Measurements from ENCODE around the gene PPIL6. TPM values are rescaled to one million over a fixed set of nuclear protein-coding genes. Genes with fewer than 3 reads are reported as not detected.

Gene PPIL6
- total and polyA plus RNA-seq, 2 experiments from 2014 or later = 2.6 to 2.9 TPM

- no peaks in the 10 kb centered on the region for H3K9me2 ChIP-seq (replicated peaks; ENCODE audit: insufficient read depth)
- no peaks in the 10 kb centered on the region for H3K36me3 ChIP-seq (replicated peaks; ENCODE audit: insufficient read depth, low read depth)
- peaks cover 1% of the 10 kb centered on the region for H3K4me1 ChIP-seq (ENCODE audit: insufficient read depth)
- H3K4me3 ChIP-seq = no peak overlapping the region
- DNase-seq (ENCODE audit: low spot score) = no peak
- no peak overlapping the region for H3K4me2 ChIP-seq
- H4K20me1 ChIP-seq (ENCODE audit: insufficient read depth, poor library complexity, severe bottlenecking) = no peaks in the 10 kb centered on the region
- no peak overlapping the region for H2AFZ ChIP-seq
- no peaks in the 10 kb centered on the region for H3K27me3 ChIP-seq
- no peaks in the 10 kb centered on the region for H3K9me3 ChIP-seq (ENCODE audit: low read depth)
- no peaks in the 10 kb centered on the region for H3K79me2 ChIP-seq
- 92% methylated on average over 12 of the region's 12 CpGs for WGBS (ENCODE audit: low lambda C conversion rate, missing lambda C conversion rate)
- TF ChIP-seq CTCF (IDR thresholded peaks at IDR 0.05; ENCODE audit: poor library complexity) (no peak), EZH2phosphoT487 (IDR thresholded peaks at IDR 0.05; ENCODE audit: low read depth, severe bottlenecking, unreplicated experiment) (no peak), EZH2 (IDR thresholded peaks at IDR 0.05; ENCODE audit: borderline replicate concordance) (no peak)
- H3K27ac ChIP-seq = no peak overlapping the region
Measured at GRCh38 chr6:109396046-109396718, 44.2 kb downstream of the PPIL6 start.

GRCh38 chr6:109393886-109394281, 46.5 kb downstream of the PPIL6 start:
- H3K9me3 ChIP-seq (ENCODE audit: low read depth) = no peaks in the 10 kb centered on the region
- no peak overlapping the region for H3K27ac ChIP-seq
- no peaks in the 10 kb centered on the region for H4K20me1 ChIP-seq (ENCODE audit: insufficient read depth, poor library complexity, severe bottlenecking)
- no peak for DNase-seq (ENCODE audit: low spot score)
- no peaks in the 10 kb centered on the region for H3K79me2 ChIP-seq
- no peaks in the 10 kb centered on the region for H3K36me3 ChIP-seq (replicated peaks; ENCODE audit: insufficient read depth, low read depth)
- no peak overlapping the region for H3K4me3 ChIP-seq
- TF ChIP-seq EZH2 (IDR thresholded peaks at IDR 0.05; ENCODE audit: borderline replicate concordance) = no peak
- TF ChIP-seq CTCF (IDR thresholded peaks at IDR 0.05; ENCODE audit: poor library complexity) = no peak
- TF ChIP-seq EZH2phosphoT487 (IDR thresholded peaks at IDR 0.05; ENCODE audit: low read depth, severe bottlenecking, unreplicated experiment) = no peak
- no peaks in the 10 kb centered on the region for H3K27me3 ChIP-seq
- H2AFZ ChIP-seq = no peak overlapping the region
- no peak overlapping the region for H3K4me2 ChIP-seq
- H3K9me2 ChIP-seq (replicated peaks; ENCODE audit: insufficient read depth) = no peaks in the 10 kb centered on the region
- peaks cover 8% of the 10 kb centered on the region for H3K4me1 ChIP-seq (ENCODE audit: insufficient read depth)
- WGBS (ENCODE audit: low lambda C conversion rate, missing lambda C conversion rate) = 64% methylated on average over 2 of the region's 2 CpGs

GRCh38 chr6:109393157-109393885, 47.1 kb downstream of the PPIL6 start:
- no peaks in the 10 kb centered on the region for H3K36me3 ChIP-seq (replicated peaks; ENCODE audit: insufficient read depth, low read depth)
- no peak overlapping the region for H3K4me2 ChIP-seq
- H3K4me1 ChIP-seq (ENCODE audit: insufficient read depth) = peaks cover 8% of the 10 kb centered on the region
- H3K79me2 ChIP-seq = no peaks in the 10 kb centered on the region
- WGBS (ENCODE audit: low lambda C conversion rate, missing lambda C conversion rate) = 98% methylated on average over 5 of the region's 5 CpGs
- H2AFZ ChIP-seq = no peak overlapping the region
- no peaks in the 10 kb centered on the region for H3K9me2 ChIP-seq (replicated peaks; ENCODE audit: insufficient read depth)
- no peak for DNase-seq (ENCODE audit: low spot score)
- H3K27me3 ChIP-seq = no peaks in the 10 kb centered on the region
- H4K20me1 ChIP-seq (ENCODE audit: insufficient read depth, poor library complexity, severe bottlenecking) = no peaks in the 10 kb centered on the region
- H3K4me3 ChIP-seq = no peak overlapping the region
- no peak overlapping the region for H3K27ac ChIP-seq
- TF ChIP-seq CTCF (IDR thresholded peaks at IDR 0.05; ENCODE audit: poor library complexity) (no peak), EZH2 (IDR thresholded peaks at IDR 0.05; ENCODE audit: borderline replicate concordance) (no peak), EZH2phosphoT487 (IDR thresholded peaks at IDR 0.05; ENCODE audit: low read depth, severe bottlenecking, unreplicated experiment) (no peak)
- H3K9me3 ChIP-seq (ENCODE audit: low read depth) = no peaks in the 10 kb centered on the region

Measured in hepatocyte (in vitro differentiated cells).